GM21529 (cell line): ENCODE measurements around the gene MALRD1.

Experiments
- ATAC-seq: cut with Tn5 transposase; IDR thresholded peaks from one replicate; pipeline ENCODE4 v1.9.1; 2021; ENCODE audit not compliant: unreplicated experiment

The MALRD1 gene

GRCh38 chr10:19107406-19107805, 58.8 kb downstream of the MALRD1 start:
- no peak for ATAC-seq

DNA sequence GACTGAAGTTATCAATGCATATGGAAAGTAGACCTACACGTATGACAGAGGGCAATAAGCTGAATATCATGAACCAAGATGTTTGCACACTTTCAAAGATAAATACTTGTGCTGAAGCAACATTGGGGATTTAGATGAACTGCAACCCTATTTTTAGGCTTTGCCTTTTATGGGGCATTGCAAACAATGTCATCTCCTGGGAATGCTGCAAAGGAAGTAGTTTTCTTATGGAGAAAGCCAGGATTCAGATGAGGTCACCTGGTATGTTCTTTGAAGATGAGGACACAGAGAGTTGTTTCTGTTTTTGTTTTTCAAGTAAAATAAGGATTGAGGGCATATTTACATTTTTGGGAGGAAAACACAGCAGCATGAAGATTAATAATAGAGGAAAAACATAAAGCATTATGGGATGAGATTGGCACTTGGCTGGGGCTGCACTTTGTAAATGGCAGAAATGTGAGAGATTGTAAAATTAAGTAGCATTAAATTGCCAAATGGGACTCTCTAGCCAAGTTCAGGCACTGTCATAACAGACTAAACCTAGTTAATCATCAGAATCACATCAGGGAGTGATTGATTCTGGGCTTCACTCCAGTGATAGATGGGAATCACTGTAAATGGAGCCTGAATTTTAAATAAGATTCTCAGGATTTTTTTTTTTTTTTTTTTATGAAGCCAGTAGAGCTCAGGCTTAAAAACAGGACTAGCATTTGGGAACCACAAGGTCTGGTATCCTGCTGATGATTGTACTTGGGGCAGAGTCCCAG, 63.1 kb downstream of the MALRD1 start:
- no peak for ATAC-seq

- ATAC-seq: no peak
These were observed 68.8 kb downstream of the MALRD1 start for GRCh38 chr10:19117438-19117837.

- no peak for ATAC-seq
These were observed 70.6 kb downstream of the MALRD1 start for GRCh38 chr10:19119191-19119590.

GRCh38 chr10:19120381-19120908, 71.8 kb downstream of the MALRD1 start:
- no peak for ATAC-seq

DNA sequence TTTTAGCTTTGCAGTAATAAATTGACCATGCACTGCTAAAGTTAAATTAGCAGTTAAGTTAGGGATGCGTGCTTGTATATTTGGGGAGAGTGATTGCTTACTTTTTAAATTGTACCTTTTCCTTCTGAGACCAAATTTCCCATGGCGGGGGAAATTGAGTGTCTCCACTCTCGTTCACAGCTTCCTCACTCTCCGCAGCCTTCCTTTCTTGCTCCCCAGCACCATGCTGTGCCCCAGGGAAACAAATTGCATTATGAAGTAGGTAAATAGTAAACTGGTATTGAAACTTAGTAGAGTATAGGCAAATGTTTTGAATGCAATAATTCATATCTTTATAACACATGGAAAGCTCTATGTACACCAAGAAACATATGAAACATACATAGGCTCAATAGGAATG, 85.4 kb downstream of the MALRD1 start:
- ATAC-seq: no peak

- no peak for ATAC-seq
These were observed 94.4 kb downstream of the MALRD1 start for GRCh38 chr10:19142967-19143366.

- no peak for ATAC-seq
These were observed 95.6 kb downstream of the MALRD1 start for GRCh38 chr10:19144206-19144605.

- no peak for ATAC-seq
These were observed 105.8 kb downstream of the MALRD1 start for GRCh38 chr10:19154375-19154774.

DNA sequence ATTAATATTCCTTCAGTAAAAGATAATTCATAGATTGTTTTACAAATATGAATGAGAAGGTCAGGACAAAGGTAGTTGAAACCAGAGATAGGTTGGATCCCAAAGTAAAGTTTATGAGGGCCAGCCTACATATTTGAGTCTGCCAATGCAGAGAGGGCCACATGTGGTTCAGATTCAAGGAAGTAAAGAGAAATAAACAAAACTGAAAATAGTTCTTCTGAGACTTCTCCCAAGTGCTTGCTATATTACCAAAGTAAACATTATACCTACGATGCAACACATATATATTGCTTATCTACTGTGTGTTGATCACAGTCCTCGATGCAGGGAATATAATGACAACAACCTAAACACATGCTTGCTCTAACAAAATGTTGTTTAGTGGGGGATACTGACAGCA, 109.8 kb downstream of the MALRD1 start:
- ATAC-seq: no peak

DNA sequence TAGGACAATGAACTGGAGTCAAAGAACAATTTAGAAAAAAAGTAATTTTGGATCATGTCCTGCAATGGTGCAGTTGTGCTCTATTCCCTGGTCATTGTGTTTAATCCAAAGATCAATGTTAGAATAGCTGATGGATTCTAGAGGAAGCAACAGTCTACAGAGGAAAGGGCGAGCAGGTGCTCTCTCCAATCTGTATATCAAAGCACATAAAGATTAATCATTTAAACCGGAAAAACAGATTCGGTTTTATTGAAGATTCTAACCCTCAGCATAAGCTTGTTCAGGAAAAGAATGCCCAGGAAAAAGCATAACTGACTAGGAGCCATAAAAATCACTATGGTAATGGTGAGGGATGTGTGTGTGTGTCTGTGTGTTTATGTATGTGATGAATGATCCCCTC, 110.3 kb downstream of the MALRD1 start:
- ATAC-seq: no peak

- no peak for ATAC-seq
These were observed 115.9 kb downstream of the MALRD1 start for GRCh38 chr10:19164461-19164860.

GRCh38 chr10:19168584-19168983, 120.0 kb downstream of the MALRD1 start:
- ATAC-seq: no peak

DNA sequence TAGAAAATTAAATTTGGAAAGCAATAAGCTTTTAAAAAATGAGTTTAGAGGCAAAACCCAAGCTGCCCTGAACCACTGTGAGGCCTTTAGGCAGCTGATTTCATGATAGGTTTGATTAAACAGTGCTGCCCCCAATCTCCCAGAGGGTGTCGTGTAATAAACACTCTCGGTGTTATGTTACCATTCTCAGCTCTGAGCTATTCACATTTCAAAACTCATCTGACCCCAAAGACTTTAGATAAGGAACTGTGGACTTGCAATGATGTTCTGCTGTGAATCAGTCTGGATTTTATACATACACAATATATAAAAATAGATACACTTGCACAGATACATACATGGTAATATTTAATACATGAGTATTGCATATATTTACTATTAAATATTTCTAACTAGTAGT, 120.4 kb downstream of the MALRD1 start:
- no peak for ATAC-seq

GRCh38 chr10:19169684-19170083, 121.1 kb downstream of the MALRD1 start:
- ATAC-seq: no peak

- no peak for ATAC-seq
These were observed 130.1 kb downstream of the MALRD1 start for GRCh38 chr10:19178675-19179074.

DNA sequence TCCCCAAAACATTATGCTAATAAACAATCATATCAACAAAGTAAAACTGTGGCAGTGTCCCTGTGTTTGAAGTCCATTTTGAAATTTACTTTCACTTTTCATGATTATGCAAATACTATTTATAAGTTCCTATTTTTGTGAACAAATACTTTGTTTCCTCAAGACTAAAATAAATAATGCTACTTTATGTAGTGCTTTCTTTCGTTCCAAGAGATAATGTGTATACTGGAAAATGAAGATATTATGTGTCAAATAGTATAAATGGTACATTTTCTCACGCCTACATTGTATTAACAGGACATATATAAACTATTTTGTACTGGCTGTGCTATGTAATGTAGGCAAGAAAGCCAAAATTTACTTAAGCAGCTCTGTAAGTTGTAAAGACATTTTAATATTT, 136.3 kb downstream of the MALRD1 start:
- ATAC-seq: no peak

- ATAC-seq: no peak
These were observed 146.3 kb downstream of the MALRD1 start for GRCh38 chr10:19194866-19195265.

- no peak for ATAC-seq
These were observed 147.1 kb downstream of the MALRD1 start for GRCh38 chr10:19195698-19196097.

DNA sequence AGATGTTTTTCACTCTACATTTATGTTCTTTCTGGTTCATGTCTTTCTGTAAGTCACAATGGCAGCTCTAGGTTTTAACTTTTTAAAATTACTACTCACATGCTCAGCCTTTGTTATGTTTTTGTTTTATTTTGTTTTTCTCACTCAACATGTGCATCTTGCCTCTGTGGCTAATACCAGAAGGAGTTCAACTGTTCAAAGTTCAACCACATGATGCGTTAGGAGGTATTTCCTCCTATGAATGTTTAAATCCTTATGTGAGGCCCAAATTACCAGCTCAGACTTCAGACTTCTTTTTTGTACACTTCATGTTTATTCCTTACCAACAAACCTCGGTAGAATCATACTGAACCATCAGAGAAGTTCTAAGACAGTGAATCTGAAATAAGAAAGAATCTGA, 151.6 kb downstream of the MALRD1 start:
- ATAC-seq: no peak

GRCh38 chr10:19204246-19204917, 155.8 kb downstream of the MALRD1 start:
- ATAC-seq: no peak

- ATAC-seq: no peak
These were observed 160.7 kb downstream of the MALRD1 start for GRCh38 chr10:19209319-19209718.
